ENCODE data around the gene PHYHIPL. TPM values are rescaled to one million over a fixed set of nuclear protein-coding genes. Genes with fewer than 3 reads are reported as not detected.

PHYHIPL gene
- total RNA-seq, 1 donor from 2014 or later = 0.34 TPM

- Histone ChIP-seq H4K20me1 (ENCODE audit: insufficient read depth, low read length) (no peaks in the 10 kb centered on the region), H3K4me3 (ENCODE audit: insufficient read depth, low read depth, low read length) (no peak overlapping the region), H3K79me2 (ENCODE audit: insufficient read depth, low read length) (no peaks in the 10 kb centered on the region), H2AFZ (ENCODE audit: low read depth, low read length) (no peak overlapping the region), H3K4me1 (ENCODE audit: insufficient read depth, low read length) (no peaks in the 10 kb centered on the region), H3K36me3 (ENCODE audit: insufficient read depth, low read length) (no peaks in the 10 kb centered on the region), H3K27ac (ENCODE audit: low read depth, low read length) (no peak overlapping the region), H3K27me3 (ENCODE audit: insufficient read depth, low read length) (no peaks in the 10 kb centered on the region), H3K9me3 (ENCODE audit: insufficient read depth, low read depth, low read length) (no peaks in the 10 kb centered on the region), H3K4me2 (ENCODE audit: low read length) (no peak overlapping the region), H3K9ac (ENCODE audit: low read length) (no peak overlapping the region)
- Mint-ChIP-seq H3K27me3 (ENCODE audit: low read depth, unreplicated experiment) (no peaks in the 10 kb centered on the region), H3K4me1 (ENCODE audit: low read depth, unreplicated experiment) (no peaks in the 10 kb centered on the region), H3K4me3 (ENCODE audit: unreplicated experiment) (no peak overlapping the region), H3K27ac (ENCODE audit: unreplicated experiment) (no peak overlapping the region), H3K36me3 (ENCODE audit: low read depth, unreplicated experiment) (no peaks in the 10 kb centered on the region), H3K9me3 (ENCODE audit: unreplicated experiment) (peaks cover 2% of the 10 kb centered on the region)
- FAIRE-seq = no peak
- no peak for DNase-seq (ENCODE audit: low read depth)
- TF ChIP-seq EZH2 (IDR thresholded peaks at IDR 0.05; ENCODE audit: insufficient read depth, low read length) (no peak), CTCF (IDR thresholded peaks at IDR 0.05; ENCODE audit: insufficient read depth, low read depth, low read length) (no peak)
Measured at GRCh38 chr10:59135275-59135674, 41.2 kb upstream of the PHYHIPL start.

GRCh38 chr10:59138052-59138451 lies 38.4 kb upstream of the PHYHIPL start:
- Histone ChIP-seq H3K4me3 (ENCODE audit: insufficient read depth, low read depth, low read length) (no peak overlapping the region), H4K20me1 (ENCODE audit: insufficient read depth, low read length) (no peaks in the 10 kb centered on the region), H3K79me2 (ENCODE audit: insufficient read depth, low read length) (no peaks in the 10 kb centered on the region), H3K4me2 (ENCODE audit: low read length) (no peak overlapping the region), H2AFZ (ENCODE audit: low read depth, low read length) (no peak overlapping the region), H3K27me3 (ENCODE audit: insufficient read depth, low read length) (no peaks in the 10 kb centered on the region), H3K9me3 (ENCODE audit: insufficient read depth, low read depth, low read length) (no peaks in the 10 kb centered on the region), H3K4me1 (ENCODE audit: insufficient read depth, low read length) (no peaks in the 10 kb centered on the region), H3K9ac (ENCODE audit: low read length) (no peak overlapping the region), H3K27ac (ENCODE audit: low read depth, low read length) (no peak overlapping the region), H3K36me3 (ENCODE audit: insufficient read depth, low read length) (no peaks in the 10 kb centered on the region)
- Mint-ChIP-seq H3K4me1 (ENCODE audit: low read depth, unreplicated experiment) (no peaks in the 10 kb centered on the region), H3K9me3 (ENCODE audit: unreplicated experiment) (no peaks in the 10 kb centered on the region), H3K27ac (ENCODE audit: unreplicated experiment) (no peak overlapping the region), H3K4me3 (ENCODE audit: unreplicated experiment) (no peak overlapping the region), H3K36me3 (ENCODE audit: low read depth, unreplicated experiment) (no peaks in the 10 kb centered on the region), H3K27me3 (ENCODE audit: low read depth, unreplicated experiment) (no peaks in the 10 kb centered on the region)
- TF ChIP-seq EZH2 (IDR thresholded peaks at IDR 0.05; ENCODE audit: insufficient read depth, low read length) (no peak), CTCF (IDR thresholded peaks at IDR 0.05; ENCODE audit: insufficient read depth, low read depth, low read length) (no peak)
- DNase-seq (ENCODE audit: low read depth) (no peak), FAIRE-seq (no peak)

- no peak for TF ChIP-seq CTCF (IDR thresholded peaks at IDR 0.05; ENCODE audit: insufficient read depth, low read depth, low read length)
- no peak for TF ChIP-seq EZH2 (IDR thresholded peaks at IDR 0.05; ENCODE audit: insufficient read depth, low read length)
- no peaks in the 10 kb centered on the region for H3K27me3 Mint-ChIP-seq (ENCODE audit: low read depth, unreplicated experiment)
- no peak overlapping the region for H3K4me3 Mint-ChIP-seq (ENCODE audit: unreplicated experiment)
- DNase-seq (ENCODE audit: low read depth) (no peak), FAIRE-seq (no peak)
- H3K4me2 ChIP-seq (ENCODE audit: low read length) = no peak overlapping the region
- no peak overlapping the region for H2AFZ ChIP-seq (ENCODE audit: low read depth, low read length)
- H3K79me2 ChIP-seq (ENCODE audit: insufficient read depth, low read length) = no peaks in the 10 kb centered on the region
- no peaks in the 10 kb centered on the region for H3K4me1 ChIP-seq (ENCODE audit: insufficient read depth, low read length)
- H3K4me3 ChIP-seq (ENCODE audit: insufficient read depth, low read depth, low read length) = no peak overlapping the region
- H4K20me1 ChIP-seq (ENCODE audit: insufficient read depth, low read length) = no peaks in the 10 kb centered on the region
- H3K27ac ChIP-seq (ENCODE audit: low read depth, low read length) = no peak overlapping the region
- no peaks in the 10 kb centered on the region for H3K4me1 Mint-ChIP-seq (ENCODE audit: low read depth, unreplicated experiment)
- no peaks in the 10 kb centered on the region for H3K9me3 ChIP-seq (ENCODE audit: insufficient read depth, low read depth, low read length)
- no peaks in the 10 kb centered on the region for H3K9me3 Mint-ChIP-seq (ENCODE audit: unreplicated experiment)
- no peaks in the 10 kb centered on the region for H3K36me3 ChIP-seq (ENCODE audit: insufficient read depth, low read length)
- no peak overlapping the region for H3K27ac Mint-ChIP-seq (ENCODE audit: unreplicated experiment)
- H3K36me3 Mint-ChIP-seq (ENCODE audit: low read depth, unreplicated experiment) = no peaks in the 10 kb centered on the region
- no peak overlapping the region for H3K9ac ChIP-seq (ENCODE audit: low read length)
- H3K27me3 ChIP-seq (ENCODE audit: insufficient read depth, low read length) = no peaks in the 10 kb centered on the region
Measured at GRCh38 chr10:59143544-59143943, 32.9 kb upstream of the PHYHIPL start.
